Pancreas (tissue), 10 donors: ENCODE results near the gene OSBPL3. TPM values are rescaled to one million over a fixed set of nuclear protein-coding genes. Genes with fewer than 3 reads are reported as not detected.

Experiments used
- ATAC-seq, 4 donors: fragments of 200-7000 bp; cut with Tn5 transposase; one replicate each; pipeline versions ENCODE4 v1.8.0 to v1.9.1; 2020; ENCODE audit warnings: mild to moderate bottlenecking in 4 of 4, moderate library complexity in 4 of 4
- DNase-seq, 6 donors: peaks; one replicate each; pipeline ENCODE4 v3.0.0-alpha.2; 2020
- FAIRE-seq: peaks from 2 replicates; lab custom pipeline; 2012; peaks lifted over from hg19 to GRCh38; lab: Jason Lieb, UNC
- H3K27ac ChIP-seq, 4 donors: fragments of 200-600 bp; sonication (generic); 1 replicate in 3 of 4; 2 replicates in 1 of 4; pipeline versions ENCODE4 v1.5.0 to v1.8.0; 2020
- H3K27me3 ChIP-seq, 4 donors: fragments of 200-600 bp; one replicate each; pipeline ENCODE4 v1.8.0; 2021
- H3K36me3 ChIP-seq, 3 donors: fragments of 200-600 bp; sonication (generic) in 1 of 3; one replicate each; pipeline versions ENCODE4 v1.5.0 to v1.8.0; 2020 to 2021
- H3K4me1 ChIP-seq, 3 donors: fragments of 200-600 bp; one replicate each; pipeline ENCODE4 v1.8.0; 2021
- H3K4me3 ChIP-seq, 4 donors: fragments of 200-600 bp; sonication (generic) in 2 of 4; one replicate each; pipeline versions ENCODE4 v1.5.0 to v1.8.0; 2020 to 2021
- H3K9me3 ChIP-seq, 4 donors: fragments of 200-600 bp; one replicate each; pipeline ENCODE4 v1.8.0; 2021
- WGBS, 2 donors: extraction: QIAGEN DNeasy Blood & Tissue Kit; methylation state at CpG; one replicate each; pipeline ENCODE4 v1.1.7; 2013; 5-methylcytosine and 5-hydroxymethylcytosine counted together
- intact Hi-C, 3 donors: fragments of 100-400 bp; cut with DNase I; formaldehyde crosslinking; loops; one replicate each; pipeline versions ENCODE4 v1.11.1 to v1.14.2; 2022
- polyA plus RNA-seq, 2 donors: library from polyadenylated mRNA; stranded (reverse); fragments of 200-250 nt; gene quantifications; one replicate each; pipeline ENCODE4 v1.2.3, GENCODE V29; 2013
- total RNA-seq, 6 donors: library from RNA; stranded (reverse); fragmentation: NEBNext Ultra II Directional in 4 of 6; extraction: Animal tissue kit (Norgen Biotek cat#: 25700) in 4 of 6; gene quantifications; one replicate each; pipeline versions ENCODE4 v1.2.1 to v1.2.4, GENCODE V29; 2021 to 2023
- TF ChIP-seq, protein P1 (sequence below), 4 donors: fragments of 200-600 bp; sonication (generic) in 3 of 4; IDR thresholded peaks; one replicate each; pipeline versions ENCODE4 v1.5.0 to v1.8.0; 2021; ENCODE audit warnings: antibody characterized with exemption in 4 of 4
- donor health status: healthy with polysubstance abuse.
- donor health status: DM: no; HTN: no; CAD: no; lungs with moderate emphysema.
- donor health status: DM: no; HTN: no; CAD: no.
- donor health status: control.
- donor health status: control.
- donor health status: Bipolar disorder and iron deficiency.
- donor health status: DM: yes; HTN: yes; CAD: no.
- donor health status: DM: no; HTN: no; CAD: no.
- donor health status: DM: no; HTN: no; CAD: no.
- donor health status: DM: yes; HTN: yes; CAD: no.

OSBPL3 gene
- total and polyA plus RNA-seq, 8 donors, result 1.5 to 9.5 (median 3.9) TPM

DNA sequence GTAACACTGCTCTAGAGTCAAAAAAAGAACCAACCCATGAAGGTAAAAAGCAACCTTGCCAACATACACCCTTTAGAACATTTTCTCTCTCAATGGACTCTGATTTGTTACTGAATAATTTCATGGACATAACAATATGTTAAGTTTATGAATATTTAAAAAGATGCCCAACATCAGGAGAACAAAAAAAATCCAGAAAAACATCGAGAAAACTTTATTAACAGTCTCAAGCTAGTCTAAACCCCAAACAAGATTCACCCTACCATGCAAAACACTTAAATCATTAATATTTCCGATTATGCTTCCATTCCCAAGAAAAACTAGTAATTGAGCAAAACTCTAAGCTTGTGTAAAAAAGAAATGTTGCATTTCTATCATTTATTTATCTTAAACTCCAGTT lies 46.7 kb downstream of the OSBPL3 start:
- TF ChIP-seq, protein P1, sequence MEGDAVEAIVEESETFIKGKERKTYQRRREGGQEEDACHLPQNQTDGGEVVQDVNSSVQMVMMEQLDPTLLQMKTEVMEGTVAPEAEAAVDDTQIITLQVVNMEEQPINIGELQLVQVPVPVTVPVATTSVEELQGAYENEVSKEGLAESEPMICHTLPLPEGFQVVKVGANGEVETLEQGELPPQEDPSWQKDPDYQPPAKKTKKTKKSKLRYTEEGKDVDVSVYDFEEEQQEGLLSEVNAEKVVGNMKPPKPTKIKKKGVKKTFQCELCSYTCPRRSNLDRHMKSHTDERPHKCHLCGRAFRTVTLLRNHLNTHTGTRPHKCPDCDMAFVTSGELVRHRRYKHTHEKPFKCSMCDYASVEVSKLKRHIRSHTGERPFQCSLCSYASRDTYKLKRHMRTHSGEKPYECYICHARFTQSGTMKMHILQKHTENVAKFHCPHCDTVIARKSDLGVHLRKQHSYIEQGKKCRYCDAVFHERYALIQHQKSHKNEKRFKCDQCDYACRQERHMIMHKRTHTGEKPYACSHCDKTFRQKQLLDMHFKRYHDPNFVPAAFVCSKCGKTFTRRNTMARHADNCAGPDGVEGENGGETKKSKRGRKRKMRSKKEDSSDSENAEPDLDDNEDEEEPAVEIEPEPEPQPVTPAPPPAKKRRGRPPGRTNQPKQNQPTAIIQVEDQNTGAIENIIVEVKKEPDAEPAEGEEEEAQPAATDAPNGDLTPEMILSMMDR (IDR thresholded peaks at IDR 0.05), result no peak
- FAIRE-seq (no peak), DNase-seq (no peak), ATAC-seq (no peak)
- H3K4me3 ChIP-seq, result no peak overlapping the region
- no peaks in the 10 kb centered on the region for H3K36me3 ChIP-seq
- WGBS, 2 donors, result 90 to 91% methylated on average over 2 of the region's 2 CpGs
- intact Hi-C loops, result no loop called here
- no peaks in the 10 kb centered on the region for H3K4me1 ChIP-seq
- H3K27ac ChIP-seq, result no peak overlapping the region
- no peaks in the 10 kb centered on the region for H3K27me3 ChIP-seq
- H3K9me3 ChIP-seq, result no peaks in the 10 kb centered on the region

DNA sequence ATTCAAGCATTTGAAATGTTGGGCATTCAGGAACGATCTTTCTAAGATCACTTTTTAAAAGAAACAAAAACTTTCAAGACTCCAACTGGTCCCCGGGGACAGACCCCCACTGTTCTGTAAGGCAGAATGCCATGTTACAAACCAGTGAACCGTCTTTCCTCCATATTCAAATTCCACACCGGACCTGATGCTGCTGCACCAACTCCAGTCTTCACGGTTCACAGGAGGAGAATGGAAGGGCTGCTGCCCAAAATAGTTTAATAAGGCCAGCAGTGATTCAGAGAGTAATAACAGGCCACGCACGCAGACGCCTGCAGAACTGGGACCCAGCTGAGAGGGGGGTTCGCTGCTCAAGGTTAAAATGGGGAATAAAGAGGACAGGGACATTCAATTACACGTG lies 47.2 kb downstream of the OSBPL3 start:
- Histone ChIP-seq H3K27ac (no peak overlapping the region), H3K36me3 (no peaks in the 10 kb centered on the region), H3K4me3 (no peak overlapping the region), H3K4me1 (no peaks in the 10 kb centered on the region), H3K9me3 (no peaks in the 10 kb centered on the region), H3K27me3 (no peaks in the 10 kb centered on the region)
- ATAC-seq, result no peak
- WGBS, 2 donors, result 94 to 95% methylated on average over 10 of the region's 10 CpGs
- TF ChIP-seq, protein P1 (IDR thresholded peaks at IDR 0.05), result no peak
- no peak for FAIRE-seq
- intact Hi-C loops, result no loop called here
- DNase-seq, result no peak

DNA sequence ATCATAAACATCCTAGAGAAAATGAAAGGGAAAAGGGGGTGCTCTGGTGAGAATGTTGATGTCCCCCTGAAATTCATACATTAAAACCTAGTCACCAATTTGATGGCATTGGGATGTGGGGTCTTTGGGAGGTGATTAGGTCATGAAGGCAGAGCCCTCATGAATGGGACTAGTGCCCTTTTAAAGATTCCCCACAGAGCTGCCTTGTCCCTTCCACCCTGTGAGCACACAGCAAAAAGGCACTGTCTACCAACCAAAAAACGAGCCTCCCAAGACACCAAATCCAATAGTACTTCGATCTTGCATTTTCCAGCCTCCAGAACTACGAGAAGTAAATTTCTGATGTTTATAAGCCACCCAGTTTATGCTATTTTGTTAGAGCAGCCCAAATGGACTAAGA lies 47.6 kb downstream of the OSBPL3 start:
- Histone ChIP-seq H3K36me3 (no peaks in the 10 kb centered on the region), H3K27me3 (no peaks in the 10 kb centered on the region), H3K4me1 (no peaks in the 10 kb centered on the region), H3K9me3 (no peaks in the 10 kb centered on the region), H3K4me3 (no peak overlapping the region), H3K27ac (no peak overlapping the region)
- 85 to 90% methylated on average over 3 of the region's 3 CpGs for WGBS, 2 donors
- DNase-seq (no peak), FAIRE-seq (no peak), ATAC-seq (no peak)
- intact Hi-C loops, result no loop called here
- TF ChIP-seq, protein P1 (IDR thresholded peaks at IDR 0.05), result no peak

DNA sequence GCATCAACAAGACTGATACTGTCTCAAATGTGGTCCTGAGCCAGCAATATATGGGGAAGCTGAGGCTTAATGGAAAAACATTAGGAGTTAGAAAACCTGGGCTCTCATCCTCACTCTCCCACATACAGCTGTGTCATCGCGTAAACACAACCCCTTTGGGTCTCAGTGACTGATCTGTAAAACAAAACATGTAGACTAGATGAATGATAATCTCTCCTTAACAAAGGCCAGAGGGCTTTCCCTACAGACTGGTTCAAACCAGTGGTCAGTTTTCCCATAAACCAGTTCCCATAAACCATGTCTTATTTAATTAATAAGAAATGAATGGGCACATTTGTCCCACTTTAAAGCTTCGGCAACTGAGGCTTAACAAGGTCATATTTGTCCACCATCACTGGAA lies 48.1 kb downstream of the OSBPL3 start:
- FAIRE-seq (no peak), DNase-seq (no peak), ATAC-seq (no peak)
- Histone ChIP-seq H3K27me3 (no peaks in the 10 kb centered on the region), H3K4me1 (no peaks in the 10 kb centered on the region), H3K27ac (no peak overlapping the region), H3K4me3 (no peak overlapping the region), H3K9me3 (no peaks in the 10 kb centered on the region), H3K36me3 (no peaks in the 10 kb centered on the region)
- 71 to 94% methylated on average over 3 of the region's 3 CpGs for WGBS, 2 donors
- intact Hi-C loops, result no loop called here
- TF ChIP-seq, protein P1 (IDR thresholded peaks at IDR 0.05), result no peak

DNA sequence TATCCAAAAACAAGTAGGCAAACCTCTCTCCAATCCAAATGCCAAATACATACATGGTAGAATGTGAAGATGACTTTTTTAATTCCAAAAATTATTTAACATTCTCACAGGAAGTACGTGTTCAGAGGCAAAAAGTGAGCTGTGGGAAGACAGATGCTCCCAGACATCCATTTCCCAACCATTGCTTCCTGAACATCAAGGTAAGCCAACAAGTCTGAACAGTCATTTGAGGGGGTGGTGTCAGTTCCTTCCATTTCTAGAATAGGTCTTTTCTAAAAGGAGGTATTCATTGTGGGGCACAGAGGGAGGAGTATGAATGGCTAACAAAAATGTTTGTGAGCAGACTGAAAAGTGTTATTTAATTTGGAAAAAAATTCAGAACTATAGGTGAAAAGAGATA lies 49.1 kb downstream of the OSBPL3 start:
- Histone ChIP-seq H3K4me3 (no peak overlapping the region), H3K27me3 (no peaks in the 10 kb centered on the region), H3K4me1 (no peaks in the 10 kb centered on the region), H3K27ac (no peak overlapping the region), H3K36me3 (no peaks in the 10 kb centered on the region), H3K9me3 (no peaks in the 10 kb centered on the region)
- intact Hi-C loops, result no loop called here
- FAIRE-seq (no peak), ATAC-seq (no peak), DNase-seq (no peak)
- TF ChIP-seq, protein P1 (IDR thresholded peaks at IDR 0.05), result no peak
- WGBS, 2 donors, result 86 to 87% methylated on average over 1 of the region's 1 CpG
